Measurements from ENCODE around the gene FAM81A. TPM values are rescaled to one million over a fixed set of nuclear protein-coding genes. Genes with fewer than 3 reads are reported as not detected.

The FAM81A gene
- 58.2 TPM for total RNA-seq

DNA sequence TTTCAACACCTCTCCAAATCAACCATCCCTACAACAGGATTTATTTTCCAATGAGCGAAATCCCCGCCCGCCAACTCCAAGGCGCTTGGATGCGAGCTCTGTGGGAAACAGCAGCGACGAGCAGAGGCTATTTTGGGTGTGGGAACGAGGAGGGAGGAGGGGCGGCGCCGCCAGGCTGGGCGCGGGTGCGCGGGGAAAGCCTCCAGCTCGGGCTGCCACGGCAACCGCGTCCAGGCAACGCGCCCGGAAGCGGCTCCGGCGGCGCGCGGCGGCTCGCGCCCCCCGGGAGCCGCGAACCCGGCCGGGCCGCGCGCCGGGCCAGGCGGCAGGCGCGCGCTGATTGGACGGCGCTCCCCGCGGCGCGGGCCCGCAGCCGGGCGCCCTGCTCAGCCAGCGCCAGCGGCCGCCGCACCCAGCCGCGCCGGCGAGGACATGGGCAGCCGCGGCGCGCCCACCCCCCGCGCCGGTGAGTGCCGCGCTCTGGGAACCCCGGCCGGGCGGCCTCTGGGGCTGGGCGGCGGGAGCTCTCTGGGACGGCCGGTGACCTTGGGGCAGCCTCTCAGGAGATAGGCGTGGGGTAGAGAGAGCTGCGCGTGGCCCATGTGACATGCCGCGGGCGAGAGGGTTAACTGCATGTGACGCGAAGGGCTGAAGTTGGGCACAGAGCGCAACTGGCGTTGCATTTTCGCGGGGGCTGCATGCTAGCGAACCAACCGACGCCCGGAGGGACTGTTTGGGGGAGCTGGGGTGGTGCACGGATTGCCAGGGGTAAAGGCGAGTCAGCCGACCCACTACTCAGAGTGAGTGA lies at the start of gene FAM81A:
Gene FAM81A, plus strand, starts transcription at position 370 of the 808 bp plus-strand sequence. CDS start 20,441 bp downstream, outside the sequence.

Small RNA genes within 50 kb of the gene (small RNA-seq; reads per million reads assigned to genes)
- not detected for gene RF00019 (ENCODE audit: low replicate concordance)

Other genes with a start within 250 kb of the FAM81A start
- not detected for gene LDHAL6B, start 231.3 kb upstream of the FAM81A start, total RNA-seq
- 17.2 TPM for gene MYO1E, start 65.3 kb upstream of the FAM81A start, total RNA-seq
- not detected for gene GCNT3, start 173.6 kb downstream of the FAM81A start, total RNA-seq
- 22.2 TPM for gene GTF2A2, start 219.3 kb downstream of the FAM81A start, total RNA-seq

Data from parietal lobe (tissue), 2 donors.